Endometrium (tissue), 2 donors: ENCODE measurements around the gene PRELP.
"Not testable (repeated sequence)": the region's sequence is repeated elsewhere in the genome, so short reads cannot be mapped to it uniquely, and the experiment has no call there.

ENCODE experiments used
- FAIRE-seq: peaks from 2 replicates; lab custom pipeline; 2012; peaks lifted over from hg19 to GRCh38; lab: Jason Lieb, UNC
- donor health status: control.
- donor health status: control.

Gene PRELP

GRCh38 chr1:203475012-203475981 lies at the start of gene PRELP:
Gene PRELP, plus strand, starts transcription at chr1:203475806. Its CDS starts 7,379 bp downstream, at chr1:203483185.
- FAIRE-seq: peak; percentile 57

- FAIRE-seq: no peak
These were observed 49.2 kb upstream of the PRELP start for GRCh38 chr1:203426366-203426765.

GRCh38 chr1:203426870-203427269 lies 48.7 kb upstream of the PRELP start:
- FAIRE-seq: no peak

- FAIRE-seq: no peak
These were observed 48.2 kb upstream of the PRELP start for GRCh38 chr1:203427451-203427850.

- FAIRE-seq: no peak
These were observed 46.5 kb upstream of the PRELP start for GRCh38 chr1:203428981-203429599.

GRCh38 chr1:203435615-203436014 lies 40.0 kb upstream of the PRELP start:
- no peak for FAIRE-seq

GRCh38 chr1:203437696-203438315 lies 37.8 kb upstream of the PRELP start:
- FAIRE-seq: no peak

- FAIRE-seq: no peak
These were observed 36.4 kb upstream of the PRELP start for GRCh38 chr1:203439131-203439730.

- no peak for FAIRE-seq
These were observed 34.8 kb upstream of the PRELP start for GRCh38 chr1:203440771-203441170.

- FAIRE-seq: no peak
These were observed 33.8 kb upstream of the PRELP start for GRCh38 chr1:203441766-203442165.

GRCh38 chr1:203442821-203443220 lies 32.8 kb upstream of the PRELP start:
- no peak for FAIRE-seq

GRCh38 chr1:203443296-203443695 lies 32.3 kb upstream of the PRELP start:
- FAIRE-seq: no peak

- no peak for FAIRE-seq
These were observed 31.4 kb upstream of the PRELP start for GRCh38 chr1:203444171-203444576.

- no peak for FAIRE-seq
These were observed 28.5 kb upstream of the PRELP start for GRCh38 chr1:203447151-203447550.

GRCh38 chr1:203447598-203447997 lies 28.0 kb upstream of the PRELP start:
- not testable (repeated sequence) for FAIRE-seq

GRCh38 chr1:203448521-203449061 lies 27.0 kb upstream of the PRELP start:
- FAIRE-seq: peak; percentile 8

GRCh38 chr1:203450001-203450400 lies 25.6 kb upstream of the PRELP start:
- no peak for FAIRE-seq

- no peak for FAIRE-seq
These were observed 25.0 kb upstream of the PRELP start for GRCh38 chr1:203450479-203451149.

GRCh38 chr1:203451836-203452784 lies 23.5 kb upstream of the PRELP start:
- FAIRE-seq: no peak

GRCh38 chr1:203453016-203453415 lies 22.6 kb upstream of the PRELP start:
- no peak for FAIRE-seq
